SK-N-SH treated with all-trans-retinoic acid at 6 μM for 48 hours (cell line): Measurements from ENCODE around the gene FHDC1.

Experiments
- ATAC-seq: fragments of 200-7000 bp; cut with Tn5 transposase; 3 replicates; pipeline ENCODE4 v1.9.1; 2020; ENCODE audit warnings: mild to moderate bottlenecking, moderate library complexity
- ARNTL ChIP-seq: fragments of 450-650 bp; formaldehyde crosslinking; IDR thresholded peaks from 2 replicates; pipeline ENCODE4 v1.5.0; 2020; ENCODE audit warnings: low read depth, mild to moderate bottlenecking, moderate library complexity, borderline replicate concordance
- BACH2 ChIP-seq: fragments of 250-450 bp; sonication (Bioruptor Pico); IDR thresholded peaks from 2 replicates; pipeline ENCODE4 v1.9.0; 2021; ENCODE audit warnings: mild to moderate bottlenecking, borderline replicate concordance
- CSDC2 ChIP-seq: fragments of 250-450 bp; sonication (Bioruptor Pico); IDR thresholded peaks from 2 replicates; pipeline ENCODE4 v1.5.0; 2020; ENCODE audit warnings: mild to moderate bottlenecking, moderate library complexity
- ESRRG ChIP-seq: fragments of 250-450 bp; sonication (Bioruptor Pico); IDR thresholded peaks from 2 replicates; pipeline ENCODE4 v1.6.1; 2021; ENCODE audit warnings: mild to moderate bottlenecking
- GLIS3 ChIP-seq: fragments of 250-450 bp; sonication (Bioruptor Pico); IDR thresholded peaks from 2 replicates; pipeline ENCODE4 v1.5.0; 2020; ENCODE audit warnings: mild to moderate bottlenecking, moderate library complexity
- ISL1 ChIP-seq: fragments of 250-450 bp; sonication (Bioruptor Pico); IDR thresholded peaks from 2 replicates; pipeline ENCODE4 v2.1.2; 2022; ENCODE audit warnings: mild to moderate bottlenecking, moderate library complexity
- OSR1 ChIP-seq: fragments of 250-450 bp; sonication (Bioruptor Pico); IDR thresholded peaks from 2 replicates; pipeline ENCODE4 v1.8.0; 2022; ENCODE audit warnings: moderate library complexity, mild to moderate bottlenecking, inconsistent platforms
- PPARA ChIP-seq: fragments of 250-450 bp; sonication (Bioruptor Pico); IDR thresholded peaks from 2 replicates; pipeline ENCODE4 v1.5.0; 2020; ENCODE audit warnings: mild to moderate bottlenecking, borderline replicate concordance
- RARB ChIP-seq: fragments of 250-450 bp; sonication (Bioruptor Pico); IDR thresholded peaks from 2 replicates; pipeline ENCODE4 v1.8.0; 2021; ENCODE audit warnings: mild to moderate bottlenecking, moderate library complexity
- SNAI2 ChIP-seq: fragments of 250-450 bp; sonication (Bioruptor Pico); IDR thresholded peaks from 2 replicates; pipeline ENCODE4 v1.5.0; 2020; ENCODE audit warnings: mild to moderate bottlenecking, moderate library complexity
- ZC3H10 ChIP-seq: fragments of 250-450 bp; sonication (Bioruptor Pico); IDR thresholded peaks from 2 replicates; pipeline ENCODE4 v1.5.1; 2021; ENCODE audit warnings: mild to moderate bottlenecking, moderate library complexity
- ZFP30 ChIP-seq: fragments of 450-650 bp; formaldehyde crosslinking; IDR thresholded peaks from 2 replicates; pipeline ENCODE4 v1.5.0; 2022; ENCODE audit warnings: mild to moderate bottlenecking, moderate library complexity
- ZNF565 ChIP-seq: fragments of 450-650 bp; formaldehyde crosslinking; conservative IDR thresholded peaks from 2 replicates; pipeline ENCODE4 v1.5.0; 2020; ENCODE audit warnings: low read depth, mild to moderate bottlenecking, moderate library complexity
- ZNF70 ChIP-seq: fragments of 450-650 bp; formaldehyde crosslinking; IDR thresholded peaks from 2 replicates; pipeline ENCODE4 v1.5.0; 2020; ENCODE audit warnings: mild to moderate bottlenecking, moderate library complexity
- ZNF8 ChIP-seq: fragments of 450-650 bp; formaldehyde crosslinking; IDR thresholded peaks from 2 replicates; pipeline ENCODE4 v1.5.0; 2020; ENCODE audit warnings: mild to moderate bottlenecking, moderate library complexity
- TF ChIP-seq, protein P1 (sequence below): fragments of 250-450 bp; sonication (Bioruptor Pico); IDR thresholded peaks from 2 replicates; pipeline ENCODE4 v1.5.0; 2020; ENCODE audit warnings: mild to moderate bottlenecking, moderate library complexity
- TF ChIP-seq, protein P2 (sequence below): fragments of 250-450 bp; sonication (Bioruptor Pico); IDR thresholded peaks from 2 replicates; pipeline ENCODE4 v1.8.0; 2021; ENCODE audit warnings: low read depth, mild to moderate bottlenecking, moderate library complexity, borderline replicate concordance
- TF ChIP-seq, protein P3 (sequence below): fragments of 250-450 bp; sonication (Bioruptor Pico); IDR thresholded peaks from 2 replicates; pipeline ENCODE4 v1.5.1; 2020; ENCODE audit warnings: low read depth, mild to moderate bottlenecking, moderate library complexity
- TF ChIP-seq, protein P4 (sequence below): fragments of 250-450 bp; sonication (Bioruptor Pico); IDR thresholded peaks from 2 replicates; pipeline ENCODE4 v1.8.0; 2020; ENCODE audit warnings: mild to moderate bottlenecking, moderate library complexity, borderline replicate concordance

The FHDC1 gene

DNA sequence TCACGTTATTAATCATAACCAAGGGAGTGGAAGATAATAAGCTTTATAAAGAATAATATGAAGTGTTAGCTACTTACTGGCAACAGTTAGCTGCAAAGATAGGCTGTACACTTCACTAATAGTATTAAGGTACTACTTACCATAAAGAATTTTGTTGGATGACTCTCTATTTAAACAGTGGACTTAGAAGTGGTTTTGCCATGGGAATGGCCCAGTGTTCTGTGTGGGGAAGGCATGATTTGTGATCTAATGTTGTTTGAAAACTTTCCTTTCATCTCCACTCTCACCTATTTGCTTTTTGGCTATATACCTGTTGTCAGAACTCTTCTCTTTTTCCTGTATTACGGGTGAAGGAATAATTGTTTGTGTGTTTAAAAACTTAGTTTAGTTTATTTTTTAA is 23.0 kb downstream of the FHDC1 start:
- no peak for ATAC-seq
- TF ChIP-seq ARNTL (CRISPR knock-in tag) (no peak), ZNF565 (CRISPR knock-in tag) (no peak)

DNA sequence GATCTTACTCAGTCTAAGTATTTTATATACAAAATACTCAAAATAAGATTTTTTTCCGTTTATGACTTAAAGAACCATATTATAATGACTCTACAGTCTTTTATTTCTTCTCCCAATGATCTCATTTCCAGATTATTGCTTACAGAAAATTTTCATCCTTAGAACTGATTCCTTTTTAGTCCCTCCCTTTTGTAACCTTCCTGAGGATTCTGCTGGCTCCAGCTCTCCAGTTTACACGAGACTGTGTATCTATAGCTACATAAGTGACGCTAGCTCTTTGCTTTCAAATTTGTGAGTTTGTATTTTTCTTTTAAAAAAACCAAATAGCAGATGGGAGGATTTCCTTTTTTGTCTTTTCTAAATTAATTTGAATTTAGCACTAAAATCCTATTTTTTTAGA is 24.0 kb downstream of the FHDC1 start:
- ATAC-seq, result no peak

DNA sequence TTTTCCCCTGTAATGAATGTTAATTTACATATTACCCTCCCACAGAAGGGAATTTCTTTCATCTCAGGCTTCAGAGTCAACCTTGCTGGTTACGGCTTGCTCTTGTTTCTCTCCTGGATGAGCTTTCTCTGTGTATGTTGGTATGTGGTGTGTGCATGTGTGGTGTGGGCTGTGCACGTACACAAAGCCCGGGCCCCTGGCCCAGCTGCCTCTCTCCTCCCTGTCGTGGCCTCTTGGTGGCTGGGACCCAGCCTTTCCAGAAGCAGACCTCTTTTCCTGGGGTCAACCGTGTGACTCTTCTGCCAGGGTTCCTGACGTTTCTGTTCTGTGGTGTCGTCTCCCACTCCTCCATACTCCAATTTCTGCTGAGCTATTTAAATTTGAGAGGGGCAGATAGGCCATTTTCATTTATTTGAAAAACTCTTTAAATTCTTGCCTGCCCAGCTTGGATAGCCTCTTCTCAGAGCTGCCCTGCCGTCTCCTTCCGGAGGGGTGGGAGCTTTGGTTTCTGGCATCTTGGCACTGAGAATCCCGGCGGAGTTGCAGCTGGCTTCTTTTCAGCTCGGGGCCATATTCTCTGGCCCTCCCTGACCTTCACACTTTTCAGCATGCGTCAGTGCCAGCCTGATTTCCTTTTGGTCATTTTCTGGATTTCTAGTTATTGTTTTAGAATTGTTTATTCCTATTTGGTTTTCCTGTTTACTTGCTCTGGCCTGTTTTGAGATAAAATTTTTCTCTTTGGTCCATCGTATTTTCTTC is 25.1 kb downstream of the FHDC1 start:
- TF ChIP-seq ARNTL (CRISPR knock-in tag), result no peak
- no peak for TF ChIP-seq OSR1 (CRISPR knock-in tag)
- ATAC-seq, result no peak

More for the DNA sequence above, 24.0 kb downstream of the FHDC1 start:
- TF ChIP-seq, protein P1, sequence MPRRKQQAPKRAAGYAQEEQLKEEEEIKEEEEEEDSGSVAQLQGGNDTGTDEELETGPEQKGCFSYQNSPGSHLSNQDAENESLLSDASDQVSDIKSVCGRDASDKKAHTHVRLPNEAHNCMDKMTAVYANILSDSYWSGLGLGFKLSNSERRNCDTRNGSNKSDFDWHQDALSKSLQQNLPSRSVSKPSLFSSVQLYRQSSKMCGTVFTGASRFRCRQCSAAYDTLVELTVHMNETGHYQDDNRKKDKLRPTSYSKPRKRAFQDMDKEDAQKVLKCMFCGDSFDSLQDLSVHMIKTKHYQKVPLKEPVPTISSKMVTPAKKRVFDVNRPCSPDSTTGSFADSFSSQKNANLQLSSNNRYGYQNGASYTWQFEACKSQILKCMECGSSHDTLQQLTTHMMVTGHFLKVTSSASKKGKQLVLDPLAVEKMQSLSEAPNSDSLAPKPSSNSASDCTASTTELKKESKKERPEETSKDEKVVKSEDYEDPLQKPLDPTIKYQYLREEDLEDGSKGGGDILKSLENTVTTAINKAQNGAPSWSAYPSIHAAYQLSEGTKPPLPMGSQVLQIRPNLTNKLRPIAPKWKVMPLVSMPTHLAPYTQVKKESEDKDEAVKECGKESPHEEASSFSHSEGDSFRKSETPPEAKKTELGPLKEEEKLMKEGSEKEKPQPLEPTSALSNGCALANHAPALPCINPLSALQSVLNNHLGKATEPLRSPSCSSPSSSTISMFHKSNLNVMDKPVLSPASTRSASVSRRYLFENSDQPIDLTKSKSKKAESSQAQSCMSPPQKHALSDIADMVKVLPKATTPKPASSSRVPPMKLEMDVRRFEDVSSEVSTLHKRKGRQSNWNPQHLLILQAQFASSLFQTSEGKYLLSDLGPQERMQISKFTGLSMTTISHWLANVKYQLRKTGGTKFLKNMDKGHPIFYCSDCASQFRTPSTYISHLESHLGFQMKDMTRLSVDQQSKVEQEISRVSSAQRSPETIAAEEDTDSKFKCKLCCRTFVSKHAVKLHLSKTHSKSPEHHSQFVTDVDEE (CRISPR knock-in tag), result no peak

DNA sequence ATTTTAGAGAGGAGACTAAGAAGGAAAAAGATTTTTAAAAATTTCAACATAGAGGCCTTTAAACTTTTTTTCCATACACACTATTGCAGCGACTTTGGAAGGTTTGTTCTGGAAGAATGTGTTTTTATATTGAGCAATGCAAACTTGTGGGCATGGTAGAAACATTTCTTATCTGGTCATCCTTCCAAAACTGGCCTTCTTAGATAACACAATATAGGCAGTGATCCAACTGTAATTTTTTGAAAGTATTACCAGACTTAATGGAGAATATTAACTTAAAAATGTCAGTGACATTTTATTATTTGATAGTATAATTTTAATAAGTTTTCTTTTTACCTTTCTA is 25.6 kb downstream of the FHDC1 start:
- no peak for ATAC-seq
- TF ChIP-seq ISL1 (CRISPR knock-in tag) (0 out of 2 replicates have a peak, but pooled peaks have one; percentile 17), OSR1 (CRISPR knock-in tag) (no peak), PPARA (CRISPR knock-in tag) (no peak), ZFP30 (no peak), GLIS3 (CRISPR knock-in tag) (no peak)
- TF ChIP-seq, all 23 proteins: peak for 1

DNA sequence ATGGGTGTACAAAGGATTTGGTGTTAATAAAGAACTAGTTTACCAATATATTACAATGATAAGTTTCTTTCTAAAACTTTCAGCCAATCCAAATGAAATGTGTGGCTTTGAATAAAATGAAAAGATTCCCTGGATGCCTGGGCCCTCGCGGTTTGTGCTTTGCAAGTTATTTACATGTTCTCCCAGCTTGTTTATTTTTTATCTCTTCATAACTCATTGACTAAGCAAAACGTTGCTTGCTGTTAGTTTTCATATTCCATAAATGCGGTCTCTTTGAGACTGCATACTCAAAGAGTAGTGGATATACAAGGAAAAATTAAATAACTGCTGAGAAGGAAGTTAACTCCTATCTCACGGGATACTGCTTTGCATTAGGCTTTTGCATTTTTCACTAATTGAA is 26.0 kb downstream of the FHDC1 start:
- no peak for ATAC-seq
- TF ChIP-seq ZNF8 (CRISPR knock-in tag), result no peak
- TF ChIP-seq, protein P1 (CRISPR knock-in tag), result no peak
- TF ChIP-seq SNAI2 (CRISPR knock-in tag), result no peak
- no peak for TF ChIP-seq ZNF565 (CRISPR knock-in tag)
- no peak for TF ChIP-seq GLIS3 (CRISPR knock-in tag)
- no peak for TF ChIP-seq CSDC2 (CRISPR knock-in tag)
- TF ChIP-seq, protein P2, sequence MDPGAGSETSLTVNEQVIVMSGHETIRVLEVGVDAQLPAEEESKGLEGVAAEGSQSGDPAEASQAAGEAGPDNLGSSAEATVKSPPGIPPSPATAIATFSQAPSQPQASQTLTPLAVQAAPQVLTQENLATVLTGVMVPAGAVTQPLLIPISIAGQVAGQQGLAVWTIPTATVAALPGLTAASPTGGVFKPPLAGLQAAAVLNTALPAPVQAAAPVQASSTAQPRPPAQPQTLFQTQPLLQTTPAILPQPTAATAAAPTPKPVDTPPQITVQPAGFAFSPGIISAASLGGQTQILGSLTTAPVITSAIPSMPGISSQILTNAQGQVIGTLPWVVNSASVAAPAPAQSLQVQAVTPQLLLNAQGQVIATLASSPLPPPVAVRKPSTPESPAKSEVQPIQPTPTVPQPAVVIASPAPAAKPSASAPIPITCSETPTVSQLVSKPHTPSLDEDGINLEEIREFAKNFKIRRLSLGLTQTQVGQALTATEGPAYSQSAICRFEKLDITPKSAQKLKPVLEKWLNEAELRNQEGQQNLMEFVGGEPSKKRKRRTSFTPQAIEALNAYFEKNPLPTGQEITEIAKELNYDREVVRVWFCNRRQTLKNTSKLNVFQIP (CRISPR knock-in tag), result no peak
- no peak for TF ChIP-seq BACH2 (CRISPR knock-in tag)

DNA sequence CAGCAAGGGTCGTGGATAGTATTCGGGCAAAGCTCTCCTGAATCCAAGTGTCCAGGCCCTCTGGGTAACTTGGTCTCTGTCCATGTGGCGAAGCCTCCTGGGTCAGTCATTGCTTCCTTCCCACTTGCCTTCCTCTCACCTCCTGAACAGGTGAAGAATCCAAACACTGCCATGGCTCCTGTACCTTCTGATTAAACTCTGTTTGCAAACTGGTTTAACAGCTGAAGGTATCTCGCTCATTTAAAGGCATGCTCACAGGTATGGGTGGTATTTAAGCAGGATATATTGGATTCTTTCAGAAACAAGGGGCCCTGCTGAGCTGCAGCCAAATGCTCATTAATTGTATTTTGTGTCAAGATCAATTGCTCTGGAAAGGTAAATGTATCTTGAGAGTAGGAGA is 28.2 kb downstream of the FHDC1 start:
- no peak for ATAC-seq
- TF ChIP-seq ISL1 (CRISPR knock-in tag) (no peak), ZC3H10 (CRISPR knock-in tag) (no peak), ESRRG (CRISPR knock-in tag) (no peak), RARB (CRISPR knock-in tag) (no peak), ZNF70 (no peak), ZNF565 (CRISPR knock-in tag) (no peak), PPARA (CRISPR knock-in tag) (no peak), BACH2 (CRISPR knock-in tag) (no peak), GLIS3 (CRISPR knock-in tag) (no peak), ZNF8 (CRISPR knock-in tag) (no peak)
- TF ChIP-seq, protein P3, sequence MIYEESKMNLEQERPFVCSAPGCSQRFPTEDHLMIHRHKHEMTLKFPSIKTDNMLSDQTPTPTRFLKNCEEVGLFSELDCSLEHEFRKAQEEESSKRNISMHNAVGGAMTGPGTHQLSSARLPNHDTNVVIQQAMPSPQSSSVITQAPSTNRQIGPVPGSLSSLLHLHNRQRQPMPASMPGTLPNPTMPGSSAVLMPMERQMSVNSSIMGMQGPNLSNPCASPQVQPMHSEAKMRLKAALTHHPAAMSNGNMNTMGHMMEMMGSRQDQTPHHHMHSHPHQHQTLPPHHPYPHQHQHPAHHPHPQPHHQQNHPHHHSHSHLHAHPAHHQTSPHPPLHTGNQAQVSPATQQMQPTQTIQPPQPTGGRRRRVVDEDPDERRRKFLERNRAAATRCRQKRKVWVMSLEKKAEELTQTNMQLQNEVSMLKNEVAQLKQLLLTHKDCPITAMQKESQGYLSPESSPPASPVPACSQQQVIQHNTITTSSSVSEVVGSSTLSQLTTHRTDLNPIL (CRISPR knock-in tag), result no peak
- TF ChIP-seq, protein P4, sequence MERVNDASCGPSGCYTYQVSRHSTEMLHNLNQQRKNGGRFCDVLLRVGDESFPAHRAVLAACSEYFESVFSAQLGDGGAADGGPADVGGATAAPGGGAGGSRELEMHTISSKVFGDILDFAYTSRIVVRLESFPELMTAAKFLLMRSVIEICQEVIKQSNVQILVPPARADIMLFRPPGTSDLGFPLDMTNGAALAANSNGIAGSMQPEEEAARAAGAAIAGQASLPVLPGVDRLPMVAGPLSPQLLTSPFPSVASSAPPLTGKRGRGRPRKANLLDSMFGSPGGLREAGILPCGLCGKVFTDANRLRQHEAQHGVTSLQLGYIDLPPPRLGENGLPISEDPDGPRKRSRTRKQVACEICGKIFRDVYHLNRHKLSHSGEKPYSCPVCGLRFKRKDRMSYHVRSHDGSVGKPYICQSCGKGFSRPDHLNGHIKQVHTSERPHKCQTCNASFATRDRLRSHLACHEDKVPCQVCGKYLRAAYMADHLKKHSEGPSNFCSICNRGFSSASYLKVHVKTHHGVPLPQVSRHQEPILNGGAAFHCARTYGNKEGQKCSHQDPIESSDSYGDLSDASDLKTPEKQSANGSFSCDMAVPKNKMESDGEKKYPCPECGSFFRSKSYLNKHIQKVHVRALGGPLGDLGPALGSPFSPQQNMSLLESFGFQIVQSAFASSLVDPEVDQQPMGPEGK (CRISPR knock-in tag), result no peak
